ENCODE results near the gene FEN1.

The FEN1 gene

DNA sequence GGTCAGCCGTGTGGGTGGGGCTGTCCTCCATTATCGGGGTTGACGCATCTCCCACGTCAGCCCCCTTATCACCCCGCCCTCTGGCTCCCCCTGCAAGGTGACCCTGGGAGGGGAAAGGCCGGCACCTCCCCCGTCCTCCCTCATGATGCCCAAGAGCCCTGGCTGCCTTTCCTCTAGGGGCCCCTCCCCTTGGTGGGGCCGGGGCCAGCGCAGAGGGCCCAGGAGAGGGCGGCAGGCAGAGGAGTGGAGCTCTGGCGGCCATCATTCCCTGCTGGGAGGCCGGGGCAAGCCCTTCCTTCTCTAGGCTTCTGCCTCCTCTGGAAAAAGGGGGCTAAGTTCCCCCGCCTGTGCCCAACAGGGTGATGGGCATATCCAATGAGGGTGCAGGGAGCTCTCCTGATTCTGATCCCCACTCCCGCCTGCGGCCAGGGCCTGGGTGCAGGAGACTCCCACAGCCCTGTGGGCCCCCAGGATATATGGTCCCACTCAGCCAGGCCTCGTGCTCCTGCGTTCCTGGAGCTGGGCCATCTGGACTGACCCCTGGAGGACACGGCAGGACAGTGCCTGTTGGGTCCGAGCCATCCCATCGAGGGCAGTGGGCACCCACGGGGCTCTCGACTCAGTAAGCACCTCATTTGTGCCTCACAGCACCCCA, 28.0 kb upstream of the FEN1 start:
- Mint-ChIP-seq H3K4me1 (no peaks in the 10 kb centered on the region), H3K9me3 (no peaks in the 10 kb centered on the region), H3K36me3 (no peaks in the 10 kb centered on the region), H3K27ac (no peak overlapping the region), H3K27me3 (peaks cover 20% of the 10 kb centered on the region), H3K4me3 (no peak overlapping the region)
- no peak for DNase-seq
- CTCF ChIA-PET: interaction anchor here (0.5 kb wide), 1 partner anchor 1874 kb away, joined by 3 read pairs; no protein-coding TSS in a partner anchor

GRCh38 chr11:61765550-61766253, 27.0 kb upstream of the FEN1 start:
- Mint-ChIP-seq H3K27me3 (peaks cover 16% of the 10 kb centered on the region), H3K27ac (no peak overlapping the region), H3K4me1 (peaks cover under 1% of the 10 kb centered on the region), H3K4me3 (no peak overlapping the region), H3K9me3 (no peaks in the 10 kb centered on the region), H3K36me3 (no peaks in the 10 kb centered on the region)
- CTCF ChIA-PET: no interaction called here
- no peak for DNase-seq

- CTCF ChIA-PET: interaction anchor here (0.8 to 1.5 kb wide), 3 partner anchors 17 to 91 kb away, joined by 3 to 4 read pairs (median 4); no protein-coding TSS in a partner anchor
- H3K27me3 Mint-ChIP-seq: peaks cover 15% of the 10 kb centered on the region
- H3K4me1 Mint-ChIP-seq: peaks cover 7% of the 10 kb centered on the region
- no peaks in the 10 kb centered on the region for H3K9me3 Mint-ChIP-seq
- H3K27ac Mint-ChIP-seq: no peak overlapping the region
- DNase-seq: no peak
- no peaks in the 10 kb centered on the region for H3K36me3 Mint-ChIP-seq
- no peak overlapping the region for H3K4me3 Mint-ChIP-seq
Measured at GRCh38 chr11:61766353-61766841, 26.3 kb upstream of the FEN1 start.

- no peak overlapping the region for H3K27ac Mint-ChIP-seq
- H3K27me3 Mint-ChIP-seq: no peaks in the 10 kb centered on the region
- no peaks in the 10 kb centered on the region for H3K36me3 Mint-ChIP-seq
- peaks cover 22% of the 10 kb centered on the region for H3K4me1 Mint-ChIP-seq
- CTCF ChIA-PET: interaction anchor here (0.7 kb wide), 1 partner anchor 21 kb away, joined by 3 read pairs; no protein-coding TSS in a partner anchor
- no peak for DNase-seq
- H3K9me3 Mint-ChIP-seq: no peaks in the 10 kb centered on the region
- H3K4me3 Mint-ChIP-seq: no peak overlapping the region
Measured at GRCh38 chr11:61768376-61769076, 24.2 kb upstream of the FEN1 start.

- DNase-seq: no peak
- no peaks in the 10 kb centered on the region for H3K9me3 Mint-ChIP-seq
- CTCF ChIA-PET: no interaction called here
- H3K4me1 Mint-ChIP-seq: peaks cover 22% of the 10 kb centered on the region
- no peak overlapping the region for H3K4me3 Mint-ChIP-seq
- H3K27ac Mint-ChIP-seq: no peak overlapping the region
- H3K36me3 Mint-ChIP-seq: no peaks in the 10 kb centered on the region
- no peaks in the 10 kb centered on the region for H3K27me3 Mint-ChIP-seq
Measured at GRCh38 chr11:61769169-61769920, 23.4 kb upstream of the FEN1 start.

- no peaks in the 10 kb centered on the region for H3K36me3 Mint-ChIP-seq
- H3K4me1 Mint-ChIP-seq: peaks cover 27% of the 10 kb centered on the region
- CTCF ChIA-PET: no interaction called here
- no peak overlapping the region for H3K4me3 Mint-ChIP-seq
- H3K27me3 Mint-ChIP-seq: no peaks in the 10 kb centered on the region
- H3K9me3 Mint-ChIP-seq: no peaks in the 10 kb centered on the region
- no peak overlapping the region for H3K27ac Mint-ChIP-seq
- DNase-seq: no peak
Measured at GRCh38 chr11:61769946-61770683, 22.6 kb upstream of the FEN1 start.

DNA sequence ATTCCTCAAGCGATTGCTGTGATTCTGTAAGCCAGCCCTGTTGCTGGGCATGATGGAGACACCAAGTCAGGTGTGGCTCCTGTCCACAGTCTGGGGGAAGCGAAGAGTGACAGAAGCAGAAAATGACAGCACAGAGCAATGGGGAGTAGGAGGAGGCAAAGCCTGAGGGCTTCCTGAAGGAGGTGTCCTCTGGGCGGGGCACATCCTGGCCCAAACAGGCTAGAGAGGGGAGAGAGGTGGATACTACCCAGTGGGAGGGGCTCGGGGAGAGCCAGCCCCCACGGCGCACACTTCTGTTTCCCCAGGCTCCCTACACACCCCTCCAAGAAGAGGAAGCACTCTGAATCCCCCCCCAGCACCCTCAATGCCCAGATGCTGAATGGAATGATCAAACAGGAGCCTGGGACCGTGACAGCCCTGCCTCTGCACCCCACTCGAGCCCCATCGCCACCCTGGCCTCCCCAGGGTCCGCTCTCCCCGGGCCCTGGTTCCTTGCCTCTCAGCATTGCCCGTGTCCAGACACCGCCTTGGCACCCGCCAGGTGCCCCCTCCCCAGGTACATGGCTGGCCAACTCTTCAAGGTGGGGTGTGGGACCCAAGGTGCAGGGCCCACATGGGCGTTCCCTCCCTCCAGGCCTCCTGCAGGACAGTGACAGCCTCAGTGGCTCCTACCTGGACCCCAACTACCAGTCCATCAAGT, 21.4 kb upstream of the FEN1 start:
- CTCF ChIA-PET: no interaction called here
- Mint-ChIP-seq H3K4me1 (peaks cover 28% of the 10 kb centered on the region), H3K27ac (peak overlapping the region; percentile 30), H3K9me3 (no peaks in the 10 kb centered on the region), H3K36me3 (no peaks in the 10 kb centered on the region), H3K4me3 (no peak overlapping the region), H3K27me3 (peaks cover 7% of the 10 kb centered on the region)
- no peak for DNase-seq

- peaks cover 35% of the 10 kb centered on the region for H3K4me1 Mint-ChIP-seq
- no peak overlapping the region for H3K27ac Mint-ChIP-seq
- CTCF ChIA-PET: interaction anchor here (1.0 to 1.4 kb wide), 3 partner anchors 19 to 23 kb away, joined by 3 read pairs; no protein-coding TSS in a partner anchor
- no peaks in the 10 kb centered on the region for H3K36me3 Mint-ChIP-seq
- no peak overlapping the region for H3K4me3 Mint-ChIP-seq
- DNase-seq: no peak
- no peaks in the 10 kb centered on the region for H3K9me3 Mint-ChIP-seq
- H3K27me3 Mint-ChIP-seq: peaks cover 12% of the 10 kb centered on the region
Measured at GRCh38 chr11:61771985-61772455, 20.7 kb upstream of the FEN1 start.

- Mint-ChIP-seq H3K4me3 (no peak overlapping the region), H3K9me3 (no peaks in the 10 kb centered on the region), H3K27me3 (peaks cover 25% of the 10 kb centered on the region), H3K4me1 (peaks cover 44% of the 10 kb centered on the region), H3K36me3 (no peaks in the 10 kb centered on the region), H3K27ac (no peak overlapping the region)
- DNase-seq: no peak
- CTCF ChIA-PET: interaction anchor here (1.3 to 1.6 kb wide), 2 partner anchors 15 to 17 kb away, joined by 3 read pairs; no protein-coding TSS in a partner anchor
Measured at GRCh38 chr11:61773356-61773755, 19.4 kb upstream of the FEN1 start.

GRCh38 chr11:61773809-61774208, 18.9 kb upstream of the FEN1 start:
- peaks cover 29% of the 10 kb centered on the region for H3K27me3 Mint-ChIP-seq
- H3K9me3 Mint-ChIP-seq: no peaks in the 10 kb centered on the region
- H3K4me1 Mint-ChIP-seq: peaks cover 44% of the 10 kb centered on the region
- no peak for DNase-seq
- CTCF ChIA-PET: interaction anchor here (1.6 kb wide), 1 partner anchor 14 kb away, joined by 3 read pairs; no protein-coding TSS in a partner anchor
- no peak overlapping the region for H3K27ac Mint-ChIP-seq
- no peaks in the 10 kb centered on the region for H3K36me3 Mint-ChIP-seq
- no peak overlapping the region for H3K4me3 Mint-ChIP-seq

DNA sequence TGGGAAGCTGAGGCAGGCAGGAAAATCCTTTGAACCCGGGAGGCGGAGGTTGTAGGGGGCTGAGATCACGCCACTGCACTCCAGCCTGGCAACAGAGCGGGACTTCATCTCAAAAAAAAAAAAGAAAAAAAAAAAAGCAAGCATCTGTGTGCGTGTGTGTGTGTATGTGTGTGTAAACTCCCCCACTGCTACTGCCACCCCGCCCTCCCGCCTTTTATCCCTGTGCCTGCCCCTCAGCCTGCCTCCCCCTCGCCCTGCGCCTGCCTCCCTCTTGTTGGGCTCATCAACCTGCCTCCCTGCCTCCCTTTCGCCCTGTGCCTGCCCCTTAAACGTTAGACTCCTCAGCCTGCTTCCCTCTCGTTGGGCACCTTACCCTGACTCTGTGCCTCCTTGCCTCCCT, 18.3 kb upstream of the FEN1 start:
- no peak for DNase-seq
- no peaks in the 10 kb centered on the region for H3K36me3 Mint-ChIP-seq
- peaks cover 44% of the 10 kb centered on the region for H3K4me1 Mint-ChIP-seq
- CTCF ChIA-PET: interaction anchor here (1.5 to 2.0 kb wide), 2 partner anchors 14 to 25 kb away, joined by 6 to 10 read pairs; no protein-coding TSS in a partner anchor
- peaks cover 34% of the 10 kb centered on the region for H3K27me3 Mint-ChIP-seq
- no peak overlapping the region for H3K27ac Mint-ChIP-seq
- H3K9me3 Mint-ChIP-seq: no peaks in the 10 kb centered on the region
- H3K4me3 Mint-ChIP-seq: no peak overlapping the region

- CTCF ChIA-PET: interaction anchor here (1.4 to 2.0 kb wide), 3 partner anchors 13 to 28 kb away, joined by 6 to 10 read pairs (median 8); no protein-coding TSS in a partner anchor
- Mint-ChIP-seq H3K4me3 (no peak overlapping the region), H3K36me3 (no peaks in the 10 kb centered on the region)
Measured at GRCh38 chr11:61775106-61775505, 17.6 kb upstream of the FEN1 start.

More at GRCh38 chr11:61775106-61775505, 17.6 kb upstream of the FEN1 start:
- Mint-ChIP-seq H3K27ac (no peak overlapping the region), H3K27me3 (peaks cover 37% of the 10 kb centered on the region), H3K4me1 (peaks cover 44% of the 10 kb centered on the region), H3K9me3 (no peaks in the 10 kb centered on the region)
- DNase-seq: no peak

All from activated naive CD4-positive, alpha-beta T cell treated with anti-CD3 and anti-CD28 coated beads, Interleukin-2, amount 10 ng/mL, durations not matched to agents 7 days and 5 days (primary cell).